H9 (cell line): ENCODE data around the gene IL6ST. TPM values are rescaled to one million over a fixed set of nuclear protein-coding genes. Genes with fewer than 3 reads are reported as not detected.

Source experiments
- DNase-seq: peaks from one replicate; pipeline ENCODE4 v3.0.0-alpha.2; 2017
- H2AFZ ChIP-seq: one replicate; pipeline ENCODE4 v1.6.1; 2013; ENCODE audit warnings: mild to moderate bottlenecking, low read length, control low read depth, moderate library complexity
- H2AK5ac ChIP-seq: 2 replicates; pipeline ENCODE4 v1.6.1; 2013; ENCODE audit warnings: low read length, control low read depth, mixed read lengths; ENCODE audit not compliant: insufficient read length
- H2BK120ac ChIP-seq: one replicate; pipeline ENCODE4 v1.6.1; 2013; ENCODE audit warnings: low read depth, mild to moderate bottlenecking, low read length, control low read depth, inconsistent platforms; ENCODE audit not compliant: poor library complexity, severe bottlenecking
- H2BK12ac ChIP-seq: 2 replicates; pipeline ENCODE4 v1.6.1; 2013; ENCODE audit warnings: low read length, control low read depth, mixed read lengths, low read depth; ENCODE audit not compliant: insufficient read length
- H2BK15ac ChIP-seq: 2 replicates; pipeline ENCODE4 v1.6.1; 2013; ENCODE audit warnings: low read depth, low read length, control low read depth
- H2BK20ac ChIP-seq: one replicate; pipeline ENCODE4 v1.6.1; 2013; ENCODE audit warnings: low read depth, mild to moderate bottlenecking, low read length, control low read depth, inconsistent platforms; ENCODE audit not compliant: poor library complexity, severe bottlenecking
- H2BK5ac ChIP-seq: 2 replicates; pipeline ENCODE4 v1.6.1; 2013; ENCODE audit warnings: low read length, control low read depth, mixed read lengths; ENCODE audit not compliant: insufficient read length
- H3K14ac ChIP-seq: 2 replicates; pipeline ENCODE4 v1.6.1; 2013; ENCODE audit warnings: low read length, control low read depth; ENCODE audit not compliant: insufficient read depth
- H3K18ac ChIP-seq: 2 replicates; pipeline ENCODE4 v1.6.1; 2013; ENCODE audit warnings: low read depth, mild to moderate bottlenecking, mixed read lengths, low read length, control low read depth; ENCODE audit not compliant: insufficient read length
- H3K23ac ChIP-seq: 2 replicates; pipeline ENCODE4 v1.6.1; 2013; ENCODE audit warnings: low read length, control low read depth, mixed read lengths, low read depth; ENCODE audit not compliant: insufficient read length
- H3K23me2 ChIP-seq: 2 replicates; pipeline ENCODE4 v1.6.1; 2013; ENCODE audit warnings: low read depth, mild to moderate bottlenecking, mixed read lengths, low read length, control low read depth; ENCODE audit not compliant: insufficient read length, poor library complexity, severe bottlenecking
- H3K27ac ChIP-seq: 2 replicates; pipeline ENCODE4 v1.5.1; 2013; ENCODE audit warnings: low read length, control low read depth, mixed read lengths, low read depth; ENCODE audit not compliant: insufficient read length
- H3K27me3 ChIP-seq: 2 replicates; pipeline ENCODE4 v1.6.1; 2013; ENCODE audit warnings: low read length, control low read depth, inconsistent platforms; ENCODE audit not compliant: insufficient read depth
- H3K4ac ChIP-seq: 2 replicates; pipeline ENCODE4 v1.6.1; 2013; ENCODE audit warnings: low read depth, mild to moderate bottlenecking, control low read depth, inconsistent platforms, low read length, moderate library complexity
- H3K4me1 ChIP-seq: 2 replicates; pipeline ENCODE4 v1.6.1; 2013; ENCODE audit warnings: low read length, control low read depth, inconsistent platforms; ENCODE audit not compliant: insufficient read depth
- H3K4me2 ChIP-seq: 2 replicates; pipeline ENCODE4 v1.6.1; 2013; ENCODE audit warnings: low read length, control low read depth, mixed read lengths; ENCODE audit not compliant: insufficient read length, insufficient read depth
- H3K56ac ChIP-seq: 2 replicates; pipeline ENCODE4 v1.6.1; 2013; ENCODE audit warnings: low read depth, mild to moderate bottlenecking, mixed read lengths, low read length, control low read depth; ENCODE audit not compliant: insufficient read length
- H3K79me1 ChIP-seq: 2 replicates; pipeline ENCODE4 v1.6.1; 2013; ENCODE audit warnings: low read depth, mild to moderate bottlenecking, moderate library complexity, low read length, control low read depth, inconsistent platforms; ENCODE audit not compliant: insufficient read depth, poor library complexity, severe bottlenecking
- H3K79me2 ChIP-seq: 2 replicates; pipeline ENCODE4 v1.6.1; 2013; ENCODE audit warnings: low read length, control low read depth, inconsistent platforms; ENCODE audit not compliant: insufficient read depth
- H3K9ac ChIP-seq: 2 replicates; pipeline ENCODE4 v1.6.1; 2013; ENCODE audit warnings: low read length, control low read depth, mixed read lengths; ENCODE audit not compliant: insufficient read length; ENCODE audit errors: extremely low read depth
- H3K9me3 ChIP-seq: one replicate; pipeline ENCODE4 v1.6.1; 2013; ENCODE audit warnings: low read depth, low read length, inconsistent platforms; ENCODE audit not compliant: control insufficient read depth
- H3T11ph ChIP-seq: one replicate; pipeline ENCODE4 v1.6.1; 2013; ENCODE audit warnings: mild to moderate bottlenecking, low read length, control low read depth, inconsistent platforms
- H4K20me1 ChIP-seq: one replicate; pipeline ENCODE4 v1.6.1; 2013; ENCODE audit not compliant: control insufficient read depth, insufficient read length, insufficient read depth
- H4K5ac ChIP-seq: 2 replicates; pipeline ENCODE4 v1.6.1; 2013; ENCODE audit warnings: low read depth, mild to moderate bottlenecking, mixed read lengths, low read length, control low read depth; ENCODE audit not compliant: insufficient read length
- H4K8ac ChIP-seq: replicated peaks from 2 replicates; pipeline ENCODE4 v1.6.1; 2013; ENCODE audit warnings: low read length, control low read depth, mixed read lengths, low read depth; ENCODE audit not compliant: insufficient read length
- H4K91ac ChIP-seq: 2 replicates; pipeline ENCODE4 v1.6.1; 2013; ENCODE audit warnings: low read depth, mild to moderate bottlenecking, moderate library complexity, mixed read lengths, low read length, control low read depth; ENCODE audit not compliant: insufficient read length
- H3K27ac Mint-ChIP-seq, 3 experiments: 2 replicates in 2 of 3; 3 replicates in 1 of 3; pipeline ENCODE4 v1.8.0; 2020 to 2021; ENCODE audit warnings: mixed read lengths in 3 of 3, mild to moderate bottlenecking in 1 of 3, moderate library complexity in 1 of 3
- H3K27me3 Mint-ChIP-seq: 2 replicates; pipeline ENCODE4 v1.8.0; 2021; ENCODE audit warnings: low read depth, mild to moderate bottlenecking, moderate library complexity, mixed read lengths
- H3K36me3 Mint-ChIP-seq, 3 experiments: 2 replicates in 2 of 3; 3 replicates in 1 of 3; pipeline ENCODE4 v1.8.0; 2020 to 2021; ENCODE audit warnings: low read depth in 3 of 3, mixed read lengths in 3 of 3; ENCODE audit not compliant: insufficient read depth in 1 of 3
- H3K4me1 Mint-ChIP-seq, 2 experiments: 2 replicates each; pipeline ENCODE4 v1.8.0; 2020; ENCODE audit warnings: mixed read lengths in 2 of 2
- H3K4me3 Mint-ChIP-seq, 2 experiments: 2 replicates in 1 of 2; 3 replicates in 1 of 2; pipeline ENCODE4 v1.8.0; 2020 to 2021; ENCODE audit warnings: mild to moderate bottlenecking in 2 of 2, mixed read lengths in 2 of 2, moderate library complexity in 1 of 2
- H3K9me3 Mint-ChIP-seq, 2 experiments: 2 replicates in 1 of 2; 3 replicates in 1 of 2; pipeline ENCODE4 v1.8.0; 2020; ENCODE audit warnings: mild to moderate bottlenecking in 2 of 2, mixed read lengths in 2 of 2, moderate library complexity in 1 of 2
- CTCF ChIP-seq: fragments of 200-600 bp; sonication (generic); conservative IDR thresholded peaks from 3 replicates; pipeline ENCODE4 v1.8.0; 2021; ENCODE audit warnings: antibody characterized with exemption, mild to moderate bottlenecking
- WGBS: extraction: QIAGEN DNeasy Blood & Tissue Kit; methylation state at CpG from one replicate; pipeline ENCODE4 v1.1.7; 2013; ENCODE audit warnings: missing lambda C conversion rate, low lambda C conversion rate, mixed read lengths; ENCODE audit not compliant: insufficient read length; ENCODE audit errors: extremely low coverage; 5-methylcytosine and 5-hydroxymethylcytosine counted together
- total RNA-seq: library from RNA; stranded (reverse); gene quantifications from 2 replicates; pipeline ENCODE4 v1.2.1, GENCODE V29; 2021

Gene IL6ST
- total RNA-seq, 1 experiment from 2014 or later = 11.1 TPM

- Histone ChIP-seq H3K9ac (no peak overlapping the region), H3K4me1 (no peaks in the 10 kb centered on the region), H4K91ac (no peak overlapping the region), H3K79me1 (no peaks in the 10 kb centered on the region), H3K18ac (no peak overlapping the region), H2BK12ac (no peak overlapping the region), H3K4me2 (no peak overlapping the region), H2AK5ac (no peak overlapping the region), H3K27ac (no peak overlapping the region), H3K23me2 (no peaks in the 10 kb centered on the region), H3T11ph (no peak overlapping the region), H3K79me2 (no peaks in the 10 kb centered on the region), H4K20me1 (no peaks in the 10 kb centered on the region), H2BK5ac (no peak overlapping the region), H2AFZ (no peak overlapping the region), H3K14ac (no peak overlapping the region), H3K9me3 (no peaks in the 10 kb centered on the region), H3K56ac (no peak overlapping the region), H2BK120ac (no peak overlapping the region), H4K8ac (no peak overlapping the region), H3K27me3 (no peaks in the 10 kb centered on the region), H3K23ac (no peak overlapping the region), H2BK20ac (no peak overlapping the region), H3K4ac (no peak overlapping the region), H4K5ac (no peak overlapping the region), H2BK15ac (no peak overlapping the region)
- no CpG with 5 or more reads among the region's 2 CpGs for WGBS
- Mint-ChIP-seq H3K4me3 (no peak overlapping the region), H3K27ac (no peak overlapping the region), H3K27me3 (peaks cover 2% of the 10 kb centered on the region), H3K4me1 (no peaks in the 10 kb centered on the region; a peak in 1 of 4 replicates), H3K36me3 (peaks cover 0 to 4% (median 0%) of the 10 kb centered on the region in 3 experiments; a peak in 3 of 7 replicates), H3K9me3 (peaks cover 0 to 2% of the 10 kb centered on the region in 2 experiments; a peak in 2 of 5 replicates)
- no peak for DNase-seq
- no peak for TF ChIP-seq CTCF
These were observed 102.3 kb downstream of the IL6ST start for GRCh38 chr5:55892479-55892878.
